ENCODE measurements around the gene GRAPL. TPM values are rescaled to one million over a fixed set of nuclear protein-coding genes. Genes with fewer than 3 reads are reported as not detected.
"Not testable (repeated sequence)": the region's sequence is repeated elsewhere in the genome, so short reads cannot be mapped to it uniquely, and the experiment has no call there.

Gene GRAPL
- total and polyA plus RNA-seq, 2 donors (not counting 1 experiment from before 2014, with no cell fraction given) = 84.5 to 181 TPM

DNA sequence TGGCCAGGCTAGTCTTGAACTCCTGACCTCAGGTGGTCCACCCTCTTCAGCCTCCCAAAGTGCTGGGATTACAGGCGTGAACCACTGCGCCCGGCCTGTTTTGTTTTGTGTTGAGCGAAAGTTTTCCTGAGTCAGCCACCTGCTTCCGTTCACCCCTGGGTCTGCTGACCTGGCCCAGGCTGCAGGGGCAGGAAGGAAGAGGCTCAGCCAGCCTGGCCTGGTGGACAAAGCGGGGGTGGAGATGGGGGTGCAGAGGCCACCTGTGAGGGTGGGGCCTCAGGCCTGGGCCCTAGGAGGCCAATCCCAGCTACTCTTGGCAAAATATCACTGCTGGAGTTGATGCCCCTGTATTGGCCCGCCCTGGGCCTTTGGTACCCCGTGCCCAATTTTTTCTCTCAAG lies 3.7 kb downstream of the GRAPL start:
- H3K27ac ChIP-seq (ENCODE audit: low read length in 2 of 2); H4K20me1 ChIP-seq (ENCODE audit: control insufficient read depth, insufficient read depth, low read length, poor library complexity, severe bottlenecking); CTCF ChIA-PET; H3K4me3 Mint-ChIP-seq; H3K36me3 ChIP-seq (replicated peaks in 1 of 2; ENCODE audit: control extremely low read depth in 1 of 2, control insufficient read depth in 1 of 2, extremely low read depth in 1 of 2, insufficient read depth in 2 of 2, low read length in 1 of 2); H3K4me3 ChIP-seq (ENCODE audit: control extremely low read depth in 1 of 5, extremely low read depth in 1 of 5, insufficient read depth in 1 of 5, low read depth in 2 of 5, low read length in 4 of 5); H2AFZ ChIP-seq (ENCODE audit: insufficient read depth, low read depth, low read length, poor library complexity, severe bottlenecking); DNase-seq; H3K4me1 Mint-ChIP-seq; POLR2A ChIA-PET; H3K4me2 ChIP-seq (replicated peaks; ENCODE audit: low read depth, low read length, poor library complexity, severe bottlenecking); H3K9me3 Mint-ChIP-seq (ENCODE audit: insufficient read depth); H3K27me3 Mint-ChIP-seq; H3K27me3 ChIP-seq (replicated peaks in 1 of 4; ENCODE audit: control extremely low read depth in 1 of 4, control insufficient read depth in 3 of 4, insufficient read depth in 4 of 4, low read length in 3 of 4); H3K79me2 ChIP-seq (ENCODE audit: control insufficient read depth, insufficient read depth, low read length); H3K4me1 ChIP-seq (ENCODE audit: control insufficient read depth in 2 of 2, insufficient read depth in 2 of 2, low read length in 2 of 2); H3K9ac ChIP-seq (ENCODE audit: low read length); H3K9me3 ChIP-seq (ENCODE audit: control extremely low read depth in 1 of 3, control insufficient read depth in 2 of 3, insufficient read depth in 1 of 3, low read length in 2 of 3); H3K27ac Mint-ChIP-seq; intact Hi-C loops (cut with micrococcal nuclease): not testable (repeated sequence)
- peak; percentile 37 for ATAC-seq (ENCODE audit: low read depth)
- no CpG with 5 or more reads among the region's 8 CpGs for WGBS (ENCODE audit: insufficient coverage)

DNA sequence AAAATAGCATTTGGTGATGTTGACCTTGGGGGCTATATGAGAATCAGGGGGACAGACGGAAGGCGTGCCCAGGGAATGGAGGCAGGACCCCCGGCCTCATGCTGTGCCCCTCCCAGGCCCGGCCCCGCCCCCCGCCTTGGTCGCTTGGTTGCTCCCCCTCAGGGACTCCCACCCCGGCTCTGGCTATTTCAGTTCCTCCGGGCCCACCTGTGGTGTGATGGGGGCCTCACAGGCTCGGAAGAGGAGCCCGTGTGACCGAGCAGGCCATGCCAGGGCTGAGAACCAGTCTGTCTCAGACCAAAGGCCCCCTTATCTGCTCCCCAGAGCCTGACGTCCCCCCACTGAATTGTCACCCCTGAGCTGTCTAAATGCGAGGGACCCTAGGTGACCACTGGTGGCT lies 4.4 kb downstream of the GRAPL start:
- H3K79me2 ChIP-seq (ENCODE audit: control insufficient read depth, insufficient read depth, low read length); POLR2A ChIA-PET; H3K27ac ChIP-seq (ENCODE audit: low read length in 2 of 2); H3K27me3 Mint-ChIP-seq; H4K20me1 ChIP-seq (ENCODE audit: control insufficient read depth, insufficient read depth, low read length, poor library complexity, severe bottlenecking); H3K4me2 ChIP-seq (replicated peaks; ENCODE audit: low read depth, low read length, poor library complexity, severe bottlenecking); H2AFZ ChIP-seq (ENCODE audit: insufficient read depth, low read depth, low read length, poor library complexity, severe bottlenecking); H3K36me3 ChIP-seq (replicated peaks in 1 of 2; ENCODE audit: control extremely low read depth in 1 of 2, control insufficient read depth in 1 of 2, extremely low read depth in 1 of 2, insufficient read depth in 2 of 2, low read length in 1 of 2); H3K4me1 ChIP-seq (ENCODE audit: control insufficient read depth in 2 of 2, insufficient read depth in 2 of 2, low read length in 2 of 2); intact Hi-C loops (cut with micrococcal nuclease); H3K9me3 ChIP-seq (ENCODE audit: control extremely low read depth in 1 of 3, control insufficient read depth in 2 of 3, insufficient read depth in 1 of 3, low read length in 2 of 3); H3K4me3 Mint-ChIP-seq; DNase-seq; H3K9me3 Mint-ChIP-seq (ENCODE audit: insufficient read depth); CTCF ChIA-PET; H3K9ac ChIP-seq (ENCODE audit: low read length); H3K27ac Mint-ChIP-seq; H3K27me3 ChIP-seq (replicated peaks in 1 of 4; ENCODE audit: control extremely low read depth in 1 of 4, control insufficient read depth in 3 of 4, insufficient read depth in 4 of 4, low read length in 3 of 4); H3K4me1 Mint-ChIP-seq; H3K4me3 ChIP-seq (ENCODE audit: control extremely low read depth in 1 of 5, extremely low read depth in 1 of 5, insufficient read depth in 1 of 5, low read depth in 2 of 5, low read length in 4 of 5): not testable (repeated sequence)
- no CpG with 5 or more reads among the region's 14 CpGs for WGBS (ENCODE audit: insufficient coverage)
- peak; percentile 50 for ATAC-seq (ENCODE audit: low read depth)

DNA sequence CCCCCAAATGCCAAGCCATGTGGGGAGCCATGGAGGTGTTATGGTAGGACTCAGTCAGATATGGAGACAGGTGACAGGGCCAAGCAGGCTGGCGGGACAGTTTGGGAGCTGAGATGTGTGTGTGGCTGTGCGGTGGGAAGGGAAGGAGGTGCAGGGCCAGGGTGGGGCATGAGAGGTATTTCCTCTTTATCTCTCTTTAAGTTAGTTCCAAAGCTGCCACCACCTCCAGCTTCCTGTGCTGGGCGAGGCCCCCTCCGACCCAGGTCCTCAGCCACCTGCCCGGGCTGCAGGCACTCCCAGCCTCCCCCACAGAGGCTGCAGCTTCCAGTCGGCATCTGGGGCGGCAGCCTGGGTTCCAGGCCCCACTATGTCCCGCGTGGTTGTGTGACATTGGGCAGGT lies 6.4 kb downstream of the GRAPL start:
- peak; percentile 8 for ATAC-seq (ENCODE audit: low read depth)
- H3K4me3 Mint-ChIP-seq; H3K36me3 ChIP-seq (replicated peaks in 1 of 2; ENCODE audit: control extremely low read depth in 1 of 2, control insufficient read depth in 1 of 2, extremely low read depth in 1 of 2, insufficient read depth in 2 of 2, low read length in 1 of 2); intact Hi-C loops (cut with micrococcal nuclease); H3K27me3 ChIP-seq (replicated peaks in 1 of 4; ENCODE audit: control extremely low read depth in 1 of 4, control insufficient read depth in 3 of 4, insufficient read depth in 4 of 4, low read length in 3 of 4); H3K27ac ChIP-seq (ENCODE audit: low read length in 2 of 2); H3K4me2 ChIP-seq (replicated peaks; ENCODE audit: low read depth, low read length, poor library complexity, severe bottlenecking); H4K20me1 ChIP-seq (ENCODE audit: control insufficient read depth, insufficient read depth, low read length, poor library complexity, severe bottlenecking); H3K4me3 ChIP-seq (ENCODE audit: control extremely low read depth in 1 of 5, extremely low read depth in 1 of 5, insufficient read depth in 1 of 5, low read depth in 2 of 5, low read length in 4 of 5); POLR2A ChIA-PET; H3K79me2 ChIP-seq (ENCODE audit: control insufficient read depth, insufficient read depth, low read length); H2AFZ ChIP-seq (ENCODE audit: insufficient read depth, low read depth, low read length, poor library complexity, severe bottlenecking); CTCF ChIA-PET; DNase-seq; H3K9me3 Mint-ChIP-seq (ENCODE audit: insufficient read depth); H3K4me1 Mint-ChIP-seq; H3K27me3 Mint-ChIP-seq; H3K9me3 ChIP-seq (ENCODE audit: control extremely low read depth in 1 of 3, control insufficient read depth in 2 of 3, insufficient read depth in 1 of 3, low read length in 2 of 3); H3K9ac ChIP-seq (ENCODE audit: low read length); H3K27ac Mint-ChIP-seq; H3K4me1 ChIP-seq (ENCODE audit: control insufficient read depth in 2 of 2, insufficient read depth in 2 of 2, low read length in 2 of 2): not testable (repeated sequence)
- no CpG with 5 or more reads among the region's 9 CpGs for WGBS (ENCODE audit: insufficient coverage)

DNA sequence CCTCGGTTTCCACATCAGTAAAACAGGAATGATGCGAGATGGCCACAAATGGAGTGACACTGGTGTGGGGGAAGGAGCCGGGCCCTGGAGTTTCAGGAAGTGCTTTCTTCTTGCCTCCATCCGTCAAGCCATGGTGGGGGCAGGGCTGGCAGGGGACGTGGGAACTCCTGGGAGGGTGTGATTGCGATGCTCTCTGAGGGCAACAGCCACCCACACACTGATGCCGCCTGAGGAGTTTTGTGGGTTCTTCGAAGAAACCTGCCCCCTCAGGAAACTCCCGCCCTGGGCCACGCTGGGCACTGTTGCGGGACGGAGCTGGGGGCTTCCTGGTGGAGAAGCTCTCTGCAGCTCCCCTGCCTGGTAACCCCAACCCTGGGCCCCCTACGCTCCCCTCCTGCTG lies 8.0 kb downstream of the GRAPL start:
- H4K20me1 ChIP-seq (ENCODE audit: control insufficient read depth, insufficient read depth, low read length, poor library complexity, severe bottlenecking); H3K9me3 ChIP-seq (ENCODE audit: control extremely low read depth in 1 of 3, control insufficient read depth in 2 of 3, insufficient read depth in 1 of 3, low read length in 2 of 3); H3K9me3 Mint-ChIP-seq (ENCODE audit: insufficient read depth); H3K27me3 ChIP-seq (replicated peaks in 1 of 4; ENCODE audit: control extremely low read depth in 1 of 4, control insufficient read depth in 3 of 4, insufficient read depth in 4 of 4, low read length in 3 of 4); H3K36me3 ChIP-seq (replicated peaks in 1 of 2; ENCODE audit: control extremely low read depth in 1 of 2, control insufficient read depth in 1 of 2, extremely low read depth in 1 of 2, insufficient read depth in 2 of 2, low read length in 1 of 2); H3K27ac Mint-ChIP-seq; H3K4me2 ChIP-seq (replicated peaks; ENCODE audit: low read depth, low read length, poor library complexity, severe bottlenecking); H3K27me3 Mint-ChIP-seq; DNase-seq; H3K27ac ChIP-seq (ENCODE audit: low read length in 2 of 2); H3K79me2 ChIP-seq (ENCODE audit: control insufficient read depth, insufficient read depth, low read length); H3K9ac ChIP-seq (ENCODE audit: low read length); intact Hi-C loops (cut with micrococcal nuclease); H3K4me1 ChIP-seq (ENCODE audit: control insufficient read depth in 2 of 2, insufficient read depth in 2 of 2, low read length in 2 of 2); H2AFZ ChIP-seq (ENCODE audit: insufficient read depth, low read depth, low read length, poor library complexity, severe bottlenecking); CTCF ChIA-PET; H3K4me1 Mint-ChIP-seq; POLR2A ChIA-PET; H3K4me3 Mint-ChIP-seq; H3K4me3 ChIP-seq (ENCODE audit: control extremely low read depth in 1 of 5, extremely low read depth in 1 of 5, insufficient read depth in 1 of 5, low read depth in 2 of 5, low read length in 4 of 5): not testable (repeated sequence)
- no CpG with 5 or more reads among the region's 13 CpGs for WGBS (ENCODE audit: insufficient coverage)
- peak; percentile 36 for ATAC-seq (ENCODE audit: low read depth)
